Naive thymus-derived CD4-positive, alpha-beta T cell (primary cell): ENCODE data around the gene CD6. TPM values are rescaled to one million over a fixed set of nuclear protein-coding genes. Genes with fewer than 3 reads are reported as not detected.

Experiments used
- ATAC-seq: fragments of 150-1000 bp; cut with Tn5 transposase; 2 replicates; pipeline ENCODE4 v1.10.0; 2021; ENCODE audit warnings: mild to moderate bottlenecking, moderate library complexity
- CTCF ChIA-PET: fragments of 350-600 bp; sonication (Branson Sonifier 250); formaldehyde crosslinking; loops from one replicate; lab custom pipeline; 2021; ENCODE audit warnings: antibody characterized with exemption; lab: Charles Lee
- POLR2A ChIA-PET: fragments of 350-600 bp; sonication (Branson Sonifier 250); formaldehyde crosslinking; loops from one replicate; lab custom pipeline; 2021; ENCODE audit warnings: antibody characterized with exemption, inconsistent platforms; lab: Charles Lee
- DNase-seq, 9 donors: peaks; one replicate each; pipeline versions ENCODE4 v3.0.0 to v3.0.0-alpha.2; 2020 to 2022; ENCODE audit warnings: mixed read lengths in 1 of 9
- H3K27ac ChIP-seq: one replicate; pipeline ENCODE4 v1.7.0; 2013; ENCODE audit warnings: mild to moderate bottlenecking, low read depth, low read length, moderate library complexity
- H3K27me3 ChIP-seq, 2 donors: one replicate each; pipeline ENCODE4 v1.7.0; 2013; ENCODE audit warnings: low read length in 2 of 2, mild to moderate bottlenecking in 2 of 2, moderate library complexity in 2 of 2; ENCODE audit not compliant: control insufficient read depth in 2 of 2, insufficient read depth in 2 of 2
- H3K36me3 ChIP-seq, 3 experiments: 1 replicate in 2 of 3; 2 replicates in 1 of 3; pipeline ENCODE4 v1.7.0; 2013; ENCODE audit warnings: low read length in 3 of 3, mild to moderate bottlenecking in 3 of 3, moderate library complexity in 1 of 3; ENCODE audit not compliant: insufficient read depth in 3 of 3, control insufficient read depth in 2 of 3
- H3K4me1 ChIP-seq, 2 donors: one replicate each; pipeline ENCODE4 v1.7.0; 2013; ENCODE audit warnings: low read length in 2 of 2, mild to moderate bottlenecking in 2 of 2, moderate library complexity in 1 of 2; ENCODE audit not compliant: control insufficient read depth in 2 of 2, insufficient read depth in 2 of 2
- H3K4me3 ChIP-seq: 2 replicates; pipeline ENCODE4 v1.7.0; 2013; ENCODE audit warnings: mild to moderate bottlenecking, low read length
- H3K9me3 ChIP-seq, 3 experiments: 1 replicate in 2 of 3; 2 replicates in 1 of 3; pipeline ENCODE4 v1.7.0; 2013; ENCODE audit warnings: low read length in 3 of 3; ENCODE audit not compliant: control insufficient read depth in 2 of 3
- H3K27ac Mint-ChIP-seq, 9 donors: one replicate each; pipeline ENCODE4 v1.8.0; 2020 to 2022; ENCODE audit warnings: mixed read lengths in 9 of 9, mild to moderate bottlenecking in 8 of 9, moderate library complexity in 5 of 9, inconsistent platforms in 2 of 9
- H3K27me3 Mint-ChIP-seq, 5 donors: one replicate each; pipeline ENCODE4 v1.8.0; 2021 to 2022; ENCODE audit warnings: mixed read lengths in 5 of 5, mild to moderate bottlenecking in 1 of 5
- H3K36me3 Mint-ChIP-seq, 5 donors: one replicate each; pipeline ENCODE4 v1.8.0; 2020 to 2022; ENCODE audit warnings: mixed read lengths in 5 of 5, mild to moderate bottlenecking in 3 of 5, inconsistent platforms in 1 of 5
- H3K4me1 Mint-ChIP-seq, 7 donors: one replicate each; pipeline ENCODE4 v1.8.0; 2020 to 2022; ENCODE audit warnings: mixed read lengths in 7 of 7, mild to moderate bottlenecking in 3 of 7, inconsistent platforms in 1 of 7
- H3K4me3 Mint-ChIP-seq, 10 donors: one replicate each; pipeline ENCODE4 v1.8.0; 2020 to 2022; ENCODE audit warnings: mild to moderate bottlenecking in 10 of 10, mixed read lengths in 10 of 10, moderate library complexity in 6 of 10, inconsistent platforms in 2 of 10
- H3K9me3 Mint-ChIP-seq, 11 donors: one replicate each; pipeline ENCODE4 v1.8.0; 2020 to 2022; ENCODE audit warnings: mixed read lengths in 11 of 11, mild to moderate bottlenecking in 4 of 11, inconsistent platforms in 1 of 11, moderate library complexity in 1 of 11
- intact Hi-C, 2 donors: fragments of 100-400 bp; cut with micrococcal nuclease; formaldehyde crosslinking; loops; one replicate each; pipeline ENCODE4 v1.15.1; 2023
- polyA plus RNA-seq, 2 donors: library from polyadenylated mRNA; unstranded; fragments of 300-500 nt; fragmentation: Illumina TruSeq; gene quantifications; one replicate each; pipeline ENCODE4 v1.2.3, GENCODE V29; 2021
- total RNA-seq, 6 experiments: library from RNA in 5 of 6; stranded (reverse) in 5 of 6; gene quantifications; 1 replicate in 5 of 6; 2 replicates in 1 of 6; pipeline ENCODE4 v1.2.3 and lab custom pipeline; 2021 to 2026

The CD6 gene
- total and polyA plus RNA-seq, 7 experiments from 2014 or later = 195 to 653 (median 416) TPM

GRCh38 chr11:60978546-60979380 lies 7.3 kb downstream of the CD6 start:
- no peaks in the 10 kb centered on the region for H3K27me3 Mint-ChIP-seq
- DNase-seq = peak in 2 of 9 donors; percentile 56 to 79
- ChIA-PET POLR2A (interaction anchor here (0.7 to 2.8 kb wide), 17 partner anchors 61 to 151 kb away, joined by 3 to 14 read pairs (median 4); no protein-coding TSS in a partner anchor), CTCF (interaction anchor here (0.8 to 2.0 kb wide), 2 partner anchors 10 to 40 kb away, joined by 3 to 7 read pairs; no protein-coding TSS in a partner anchor)
- H3K27ac Mint-ChIP-seq = peak overlapping the region; percentile 91 to 100 (median 97)
- ATAC-seq = peak; percentile 40
- H3K36me3 Mint-ChIP-seq = peaks cover 9 to 65% (median 40%) of the 10 kb centered on the region in 5 donors
- peak overlapping the region; percentile 80 to 93 (median 86) for H3K4me3 Mint-ChIP-seq
- peaks cover 34 to 87% (median 80%) of the 10 kb centered on the region in 7 donors for H3K4me1 Mint-ChIP-seq
- peaks cover 64 to 83% of the 10 kb centered on the region in 2 donors for H3K4me1 ChIP-seq
- H3K27me3 ChIP-seq = no peaks in the 10 kb centered on the region
- intact Hi-C loops = loop anchor here (1.0 to 2.0 kb wide), 3 partner anchors 8 to 70 kb away; no protein-coding TSS in a partner anchor
- H3K9me3 Mint-ChIP-seq = peaks cover 0 to 2% (median 0%) of the 10 kb centered on the region in 11 donors
- peaks cover 7 to 33% (median 7%) of the 10 kb centered on the region in 3 experiments for H3K36me3 ChIP-seq
- H3K4me3 ChIP-seq = peak overlapping the region; percentile 48
- peak overlapping the region; percentile 96 for H3K27ac ChIP-seq
- H3K9me3 ChIP-seq = no peaks in the 10 kb centered on the region

DNA sequence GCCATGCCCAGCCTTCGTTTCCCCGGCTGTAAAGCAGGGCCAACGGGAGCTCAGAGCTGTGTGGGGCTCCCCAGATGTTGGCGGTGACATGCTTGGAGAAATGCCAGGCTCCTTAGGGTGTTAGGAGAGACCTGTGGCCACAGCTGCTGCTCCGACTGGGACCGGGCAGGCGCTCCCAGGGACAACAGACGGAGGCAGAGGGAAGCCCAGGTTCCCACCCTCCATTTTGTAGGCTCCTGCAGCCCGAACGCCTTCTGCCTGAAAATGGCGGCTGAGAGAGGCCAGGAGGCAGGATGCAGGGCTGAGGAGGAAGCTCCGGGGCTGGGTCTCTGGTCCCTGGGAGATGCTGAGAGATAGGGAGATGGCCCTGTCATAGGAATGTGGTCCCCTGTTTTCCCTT lies 10.0 kb downstream of the CD6 start:
- ChIA-PET CTCF (interaction anchor here (0.6 to 1.0 kb wide), 6 partner anchors 17 to 130 kb away, joined by 3 to 4 read pairs (median 3); no protein-coding TSS in a partner anchor), POLR2A (interaction anchor here (0.7 to 2.2 kb wide), 15 partner anchors 41 to 130 kb away, joined by 3 to 12 read pairs (median 4); no protein-coding TSS in a partner anchor)
- Histone ChIP-seq H3K27me3 (no peaks in the 10 kb centered on the region), H3K4me3 (peak overlapping the region; percentile 18), H3K36me3 (peaks cover 7 to 30% (median 7%) of the 10 kb centered on the region in 3 experiments), H3K27ac (peak overlapping the region; percentile 96), H3K4me1 (peaks cover 75 to 95% of the 10 kb centered on the region in 2 donors), H3K9me3 (no peaks in the 10 kb centered on the region)
- DNase-seq = no peak
- H3K36me3 Mint-ChIP-seq = peaks cover 17 to 67% (median 44%) of the 10 kb centered on the region in 5 donors
- peaks cover 46 to 100% (median 93%) of the 10 kb centered on the region in 7 donors for H3K4me1 Mint-ChIP-seq
- H3K27me3 Mint-ChIP-seq = no peaks in the 10 kb centered on the region
- H3K4me3 Mint-ChIP-seq = peak overlapping the region; percentile 69 to 93 (median 85)
- H3K27ac Mint-ChIP-seq = peak overlapping the region; percentile 91 to 100 (median 99)
- H3K9me3 Mint-ChIP-seq = peaks cover 0 to 2% (median 0%) of the 10 kb centered on the region in 11 donors
- intact Hi-C loops = loop anchor here in 1 of 2 donors (10.0 kb wide), 1 partner anchor 1573 kb away; no protein-coding TSS in a partner anchor
- no peak for ATAC-seq

- ChIA-PET CTCF (interaction anchor here (0.5 to 1.3 kb wide), 6 partner anchors 14 to 176 kb away, joined by 3 to 4 read pairs (median 3); no protein-coding TSS in a partner anchor), POLR2A (interaction anchor here (0.7 to 2.2 kb wide), 18 partner anchors 40 to 147 kb away, joined by 3 to 12 read pairs (median 4); no protein-coding TSS in a partner anchor)
- intact Hi-C loops = loop anchor here in 1 of 2 donors (10.0 kb wide), 1 partner anchor 1573 kb away; no protein-coding TSS in a partner anchor
- DNase-seq (peak in 2 of 9 donors; percentile 41 to 49), ATAC-seq (no peak)
- H3K27ac Mint-ChIP-seq = peak overlapping the region; percentile 91 to 100 (median 99)
- peaks cover 44 to 100% (median 93%) of the 10 kb centered on the region in 7 donors for H3K4me1 Mint-ChIP-seq
- H3K27ac ChIP-seq = peak overlapping the region; percentile 96
- peak overlapping the region; percentile 79 to 96 (median 88) for H3K4me3 Mint-ChIP-seq
- peaks cover 4 to 24% (median 7%) of the 10 kb centered on the region in 3 experiments for H3K36me3 ChIP-seq
- H3K9me3 ChIP-seq = no peaks in the 10 kb centered on the region
- peak overlapping the region; percentile 40 for H3K4me3 ChIP-seq
- peaks cover 0 to 2% (median 0%) of the 10 kb centered on the region in 11 donors for H3K9me3 Mint-ChIP-seq
- no peaks in the 10 kb centered on the region for H3K27me3 ChIP-seq
- H3K4me1 ChIP-seq = peaks cover 75 to 95% of the 10 kb centered on the region in 2 donors
- peaks cover 12 to 63% (median 39%) of the 10 kb centered on the region in 5 donors for H3K36me3 Mint-ChIP-seq
- H3K27me3 Mint-ChIP-seq = no peaks in the 10 kb centered on the region
Measured at GRCh38 chr11:60982184-60982583, 10.7 kb downstream of the CD6 start.

GRCh38 chr11:60984149-60984548 lies 12.7 kb downstream of the CD6 start:
- no peak for DNase-seq
- Mint-ChIP-seq H3K27me3 (no peaks in the 10 kb centered on the region), H3K9me3 (peaks cover 0 to 2% (median 0%) of the 10 kb centered on the region in 11 donors), H3K4me1 (peaks cover 44 to 100% (median 93%) of the 10 kb centered on the region in 7 donors), H3K27ac (peak overlapping the region; percentile 91 to 100 (median 99)), H3K36me3 (peaks cover 12 to 62% (median 39%) of the 10 kb centered on the region in 5 donors), H3K4me3 (peak overlapping the region; percentile 79 to 96 (median 88))
- H3K4me1 ChIP-seq = peaks cover 75 to 93% of the 10 kb centered on the region in 2 donors
- intact Hi-C loops = loop anchor here in 1 of 2 donors (1.0 to 10.0 kb wide), 2 partner anchors 8 to 1571 kb away; no protein-coding TSS in a partner anchor
- no peaks in the 10 kb centered on the region for H3K27me3 ChIP-seq
- ATAC-seq = no peak
- peak overlapping the region; percentile 96 for H3K27ac ChIP-seq
- peak overlapping the region; percentile 21 for H3K4me3 ChIP-seq
- H3K9me3 ChIP-seq = no peaks in the 10 kb centered on the region
- ChIA-PET CTCF (interaction anchor here (0.8 to 1.2 kb wide), 3 partner anchors 15 to 89 kb away, joined by 4 to 5 read pairs (median 4); no protein-coding TSS in a partner anchor), POLR2A (interaction anchor here (0.6 to 5.7 kb wide), 17 partner anchors 9 to 161 kb away, joined by 3 to 60 read pairs (median 6); partner anchors contain the start of gene CD5)
- peaks cover 7 to 30% (median 13%) of the 10 kb centered on the region in 3 experiments for H3K36me3 ChIP-seq

- CTCF ChIA-PET = interaction anchor here (0.8 to 1.2 kb wide), 3 partner anchors 15 to 89 kb away, joined by 4 to 5 read pairs (median 4); no protein-coding TSS in a partner anchor
- Mint-ChIP-seq H3K27ac (peak overlapping the region; percentile 91 to 100 (median 99)), H3K4me3 (peak overlapping the region; percentile 79 to 96 (median 88)), H3K27me3 (no peaks in the 10 kb centered on the region), H3K4me1 (peaks cover 49 to 100% (median 94%) of the 10 kb centered on the region in 7 donors), H3K36me3 (peaks cover 12 to 65% (median 41%) of the 10 kb centered on the region in 5 donors), H3K9me3 (peaks cover 0 to 1% (median 0%) of the 10 kb centered on the region in 11 donors)
- Histone ChIP-seq H3K4me3 (peak overlapping the region; percentile 21), H3K36me3 (peaks cover 7 to 34% (median 18%) of the 10 kb centered on the region in 3 experiments), H3K27ac (peak overlapping the region; percentile 96), H3K4me1 (peaks cover 76 to 93% of the 10 kb centered on the region in 2 donors), H3K9me3 (no peaks in the 10 kb centered on the region), H3K27me3 (no peaks in the 10 kb centered on the region)
- ATAC-seq (no peak), DNase-seq (no peak)
- POLR2A ChIA-PET = interaction anchor here (0.6 to 5.7 kb wide), 18 partner anchors 9 to 160 kb away, joined by 3 to 60 read pairs (median 6); partner anchors contain the start of gene CD5
- intact Hi-C loops = loop anchor here (1.0 to 10.0 kb wide), 7 partner anchors 8 to 1570 kb away; partner anchors contain the start of genes CD5 (in 1 of the 2), TMEM109 (in 1 of the 2) and VPS37C (in 1 of the 2)
Measured at GRCh38 chr11:60984636-60985035, 13.2 kb downstream of the CD6 start.
